GM23338 (cell line): ENCODE data around the gene MKKS.

Source experiments
- CTCF ChIP-seq, 2 experiments: fragments of 200-600 bp in 1 of 2; sonication (generic) in 1 of 2; conservative IDR thresholded peaks; 2 replicates each; pipeline versions ENCODE4 v1.5.1 to v1.6.1; 2016 to 2017; ENCODE audit warnings: antibody characterized with exemption in 2 of 2, low read depth in 2 of 2, mild to moderate bottlenecking in 2 of 2, moderate library complexity in 1 of 2
- EZH2 ChIP-seq: fragments of 200-600 bp; sonication (generic); IDR thresholded peaks from one replicate; pipeline ENCODE4 v1.8.0; 2017; ENCODE audit warnings: antibody characterized with exemption, mild to moderate bottlenecking, low read depth; ENCODE audit not compliant: unreplicated experiment
- EZH2phosphoT487 ChIP-seq: fragments of 200-600 bp; sonication (generic); IDR thresholded peaks from one replicate; pipeline ENCODE4 v1.8.1; 2018; ENCODE audit warnings: antibody characterized with exemption; ENCODE audit not compliant: unreplicated experiment
- POLR2AphosphoS5 ChIP-seq: IDR thresholded peaks from 2 replicates; pipeline ENCODE4 v1.6.1; 2016; ENCODE audit warnings: antibody characterized with exemption, low read depth
- REST ChIP-seq: IDR thresholded peaks from one replicate; pipeline ENCODE4 v1.6.1; 2018; ENCODE audit warnings: antibody characterized with exemption; ENCODE audit not compliant: unreplicated experiment
- ZNF462 ChIP-seq: fragments of 250-450 bp; sonication (Bioruptor Pico); IDR thresholded peaks from 2 replicates; pipeline ENCODE4 v1.5.0; 2020; ENCODE audit warnings: mild to moderate bottlenecking, moderate library complexity

- TF ChIP-seq CTCF (conservative IDR thresholded peaks at IDR 0.05; ENCODE audit: low read depth in 2 of 2): no peak
- TF ChIP-seq ZNF462 (CRISPR knock-in tag): no peak
- no peak for TF ChIP-seq POLR2AphosphoS5
- TF ChIP-seq EZH2phosphoT487: no peak
- no peak for TF ChIP-seq EZH2
- no peak for TF ChIP-seq REST
Observed at GRCh38 chr20:10430704-10431103, 3.3 kb downstream of the MKKS start.
